Cortex of kidney (tissue), 1 donor: ENCODE data around the gene OTOR.

Experiments
- DNase-seq: peaks from one replicate; lab custom pipeline; 2025; lab: John Stamatoyannopoulos, UW

The OTOR gene, protein sequence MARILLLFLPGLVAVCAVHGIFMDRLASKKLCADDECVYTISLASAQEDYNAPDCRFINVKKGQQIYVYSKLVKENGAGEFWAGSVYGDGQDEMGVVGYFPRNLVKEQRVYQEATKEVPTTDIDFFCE

DNA sequence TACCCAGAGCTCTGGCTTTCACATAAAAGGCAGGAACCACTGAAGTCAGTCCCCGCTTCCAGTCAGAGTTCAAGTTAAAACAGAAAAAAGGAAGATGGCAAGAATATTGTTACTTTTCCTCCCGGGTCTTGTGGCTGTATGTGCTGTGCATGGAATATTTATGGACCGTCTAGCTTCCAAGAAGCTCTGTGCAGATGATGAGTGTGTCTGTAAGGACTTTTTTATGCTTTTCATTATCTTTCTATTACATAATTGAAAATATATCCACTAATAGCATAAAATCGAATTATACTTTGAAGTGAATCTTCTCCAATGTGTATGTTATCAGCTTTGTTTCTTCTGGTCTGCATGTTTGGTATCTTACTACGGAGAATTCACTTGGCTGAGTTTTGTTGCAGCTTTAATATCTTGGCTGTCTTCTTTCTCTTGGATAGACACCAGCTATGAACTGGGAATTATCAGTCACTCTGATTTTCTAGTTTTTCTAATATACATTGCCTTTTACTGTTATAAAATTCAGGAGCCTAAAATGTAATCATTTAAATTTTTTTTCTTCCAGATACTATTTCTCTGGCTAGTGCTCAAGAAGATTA is at the start of gene OTOR:
Gene OTOR (plus strand): TSS at position 51 of the 593 bp plus-strand sequence. CDS start 44 bp downstream, at position 95.
- no peak for DNase-seq

GRCh38 chr20:16699293-16699692 is 48.9 kb upstream of the OTOR start:
- no peak for DNase-seq

DNA sequence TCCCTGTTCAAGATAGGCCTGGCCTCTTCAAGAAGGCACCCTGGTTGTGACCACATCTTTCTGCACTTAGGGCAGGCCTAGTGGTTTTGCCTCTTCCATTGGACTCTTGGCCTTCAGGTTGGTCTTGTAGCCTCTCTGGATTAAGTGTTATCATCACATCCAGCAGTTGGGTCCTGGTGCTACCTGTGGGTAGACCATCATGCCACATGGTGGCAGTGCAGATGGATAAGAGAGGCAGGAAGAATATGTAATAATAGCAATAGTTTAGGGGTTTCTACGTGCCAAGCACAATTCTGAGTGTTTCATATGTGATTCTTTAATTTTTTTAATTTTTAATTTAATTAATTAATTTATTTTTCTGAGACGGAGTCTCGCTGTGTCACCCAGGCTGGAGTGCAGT is 46.9 kb upstream of the OTOR start:
- no peak for DNase-seq

DNA sequence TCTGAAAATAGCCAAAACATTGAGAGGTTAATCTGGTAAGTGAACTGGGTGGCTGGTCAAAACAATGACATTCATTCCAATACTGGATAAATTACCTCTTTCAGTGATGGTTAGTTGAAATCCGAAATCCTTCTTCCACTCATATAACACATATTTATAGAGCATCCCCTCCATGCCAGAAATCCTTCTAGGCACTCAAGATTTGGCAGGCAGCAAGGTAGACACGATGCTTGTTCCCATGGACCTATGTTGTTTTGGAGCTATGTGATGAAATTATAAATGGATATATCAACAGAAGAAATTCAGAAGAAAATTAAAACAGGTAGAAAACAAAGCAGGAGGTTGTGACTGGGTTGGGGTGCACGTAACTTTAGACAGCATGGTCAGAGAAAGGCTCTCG is 44.6 kb upstream of the OTOR start:
- DNase-seq = no peak

- no peak for DNase-seq
Observed at GRCh38 chr20:16707674-16708073, 40.5 kb upstream of the OTOR start.

DNA sequence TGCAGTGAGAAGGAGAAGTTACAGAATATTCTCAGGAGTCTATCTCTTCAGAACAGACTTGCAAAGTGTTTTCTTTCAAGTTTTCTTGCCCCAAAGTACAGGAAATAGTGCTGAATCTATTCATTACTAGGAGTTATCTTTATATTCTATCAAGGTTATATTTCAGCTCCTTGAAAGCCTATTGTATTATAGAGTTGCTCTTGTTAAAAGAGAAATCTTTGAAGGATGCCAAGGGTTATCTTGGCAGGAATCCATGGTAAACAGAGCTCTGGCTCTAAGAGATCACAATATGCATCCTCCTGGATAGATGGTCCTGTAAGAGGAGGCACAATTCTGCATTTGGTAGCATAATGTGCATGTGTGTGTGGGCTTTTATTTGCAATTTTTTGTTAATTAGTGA is 39.6 kb upstream of the OTOR start:
- DNase-seq = no peak

GRCh38 chr20:16709017-16709416 is 39.1 kb upstream of the OTOR start:
- no peak for DNase-seq

- no peak for DNase-seq
Observed at GRCh38 chr20:16710781-16711180, 37.4 kb upstream of the OTOR start.

DNA sequence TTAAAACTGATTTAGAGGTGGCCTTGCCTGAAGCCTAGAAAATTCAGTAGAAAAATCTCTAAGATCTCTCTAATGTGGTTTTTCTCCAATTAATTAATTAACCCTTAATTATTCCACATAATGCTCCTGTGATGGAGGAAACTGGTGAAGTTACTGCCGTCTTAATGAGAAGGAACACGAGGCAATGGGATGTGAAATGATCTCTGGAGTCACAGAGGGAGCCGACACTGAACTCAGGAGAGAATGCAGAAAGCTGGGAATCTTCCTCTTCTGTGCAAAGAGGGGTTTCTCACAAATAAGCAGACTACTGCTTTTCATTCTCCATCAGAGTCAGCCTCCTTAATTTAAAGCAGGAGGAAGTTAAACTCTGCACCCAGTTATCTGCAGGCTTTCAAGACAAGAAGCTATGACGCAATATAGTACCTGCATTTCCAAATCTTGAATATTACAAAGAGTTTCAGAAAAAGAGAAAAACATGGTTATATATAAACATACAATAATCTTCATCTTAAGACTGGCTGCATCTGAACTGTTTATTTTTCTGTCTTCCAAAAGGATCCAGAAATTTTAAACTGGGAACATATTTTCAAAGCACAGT is 36.4 kb upstream of the OTOR start:
- DNase-seq = no peak

- no peak for DNase-seq
Observed at GRCh38 chr20:16712511-16712947, 35.6 kb upstream of the OTOR start.

GRCh38 chr20:16713066-16713465 is 35.1 kb upstream of the OTOR start:
- DNase-seq = no peak

DNA sequence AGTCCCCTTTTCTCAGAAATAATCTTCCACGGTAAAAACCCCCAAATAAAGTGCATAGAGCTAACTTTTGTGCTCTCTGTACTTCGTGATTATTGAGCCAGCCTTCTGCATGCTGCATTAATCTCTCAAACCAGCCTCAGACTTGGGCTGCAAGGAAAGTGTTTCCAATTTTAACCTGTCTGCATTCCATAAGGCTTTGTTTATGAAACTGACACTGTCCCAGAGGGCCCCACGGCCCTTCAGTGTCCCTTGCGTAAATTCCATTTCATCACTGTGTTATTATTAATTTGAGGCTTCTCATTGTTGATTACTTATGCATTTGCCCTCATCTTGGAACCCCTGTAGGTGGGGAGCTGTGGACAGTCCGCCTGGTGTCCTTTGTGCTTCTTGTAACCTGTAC is 33.9 kb upstream of the OTOR start:
- DNase-seq = no peak

- no peak for DNase-seq
Observed at GRCh38 chr20:16714751-16715150, 33.4 kb upstream of the OTOR start.

GRCh38 chr20:16719421-16719820 is 28.7 kb upstream of the OTOR start:
- no peak for DNase-seq

DNA sequence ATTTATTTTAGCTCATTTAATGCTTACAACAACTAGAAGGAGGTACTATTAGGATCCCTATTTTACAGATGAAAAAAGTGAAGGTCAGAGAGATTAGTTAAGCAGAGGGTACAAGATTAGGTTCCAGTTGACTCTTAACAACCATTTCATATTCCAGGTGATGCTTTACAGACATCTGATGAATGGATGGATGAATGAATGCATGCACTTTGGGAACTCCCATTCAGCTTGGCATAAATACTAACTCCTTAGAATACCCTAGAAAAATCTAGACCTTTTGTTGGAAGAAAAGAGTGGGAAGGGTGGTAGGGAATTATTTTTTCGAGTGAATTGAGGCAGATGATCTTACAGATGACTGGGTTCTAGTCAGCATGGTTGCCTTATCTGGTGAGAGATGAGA is 19.1 kb upstream of the OTOR start:
- DNase-seq = no peak

DNA sequence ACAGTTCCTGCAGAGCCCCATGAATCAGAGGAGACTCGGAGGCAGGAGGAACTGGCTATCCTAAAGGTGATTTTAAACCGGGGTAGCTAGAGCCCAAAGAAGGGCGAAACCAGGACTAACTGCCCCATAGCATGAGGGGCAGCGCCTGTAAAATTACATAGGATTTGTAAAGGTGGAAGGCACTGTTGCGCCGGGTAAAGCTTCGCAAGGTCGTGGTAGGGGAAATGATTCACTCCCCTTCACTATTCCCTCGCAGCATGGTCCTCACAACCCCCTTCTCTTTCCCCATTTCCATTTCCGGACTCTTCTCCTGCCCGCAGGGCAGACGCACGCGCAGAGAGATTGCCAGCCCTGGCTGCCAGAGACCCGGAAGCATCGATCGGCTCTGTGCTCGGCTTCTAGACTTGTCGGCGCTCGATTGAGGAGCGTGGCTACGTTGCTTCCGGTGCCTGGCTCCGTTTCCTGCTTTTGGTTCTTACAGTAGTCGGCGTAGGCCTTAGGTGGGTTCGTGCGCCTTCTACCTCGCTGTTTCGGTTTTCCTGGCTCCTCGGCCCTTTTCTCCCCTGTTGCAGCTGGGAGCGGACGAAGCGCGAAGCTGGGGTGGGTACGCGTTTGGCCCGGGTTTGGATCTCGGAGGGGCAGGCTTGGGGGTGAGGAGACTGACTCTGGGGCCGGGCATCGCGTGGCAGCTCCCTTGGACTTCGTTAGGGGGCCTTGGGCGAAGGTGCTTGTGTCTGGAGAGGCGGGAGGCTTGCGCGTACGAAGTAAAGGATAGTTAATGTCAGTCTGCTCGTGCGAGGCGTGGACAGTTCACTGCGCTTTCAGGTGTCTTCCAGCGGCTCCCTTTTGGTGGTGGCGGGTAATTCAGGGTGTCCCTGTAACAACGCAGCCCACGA is 18.3 kb upstream of the OTOR start, which contains the start of gene SNRPB2:
Gene SNRPB2 (plus strand): TSS at position 462 of the 896 bp plus-strand sequence. CDS start 1,677 bp downstream, outside the sequence.
- DNase-seq = peak; percentile 41

GRCh38 chr20:16732506-16733152 is 15.5 kb upstream of the OTOR start:
- DNase-seq = no peak

- no peak for DNase-seq
Observed at GRCh38 chr20:16740365-16741072, 7.6 kb upstream of the OTOR start.

GRCh38 chr20:16744178-16744807 is 3.9 kb upstream of the OTOR start:
- no peak for DNase-seq

DNA sequence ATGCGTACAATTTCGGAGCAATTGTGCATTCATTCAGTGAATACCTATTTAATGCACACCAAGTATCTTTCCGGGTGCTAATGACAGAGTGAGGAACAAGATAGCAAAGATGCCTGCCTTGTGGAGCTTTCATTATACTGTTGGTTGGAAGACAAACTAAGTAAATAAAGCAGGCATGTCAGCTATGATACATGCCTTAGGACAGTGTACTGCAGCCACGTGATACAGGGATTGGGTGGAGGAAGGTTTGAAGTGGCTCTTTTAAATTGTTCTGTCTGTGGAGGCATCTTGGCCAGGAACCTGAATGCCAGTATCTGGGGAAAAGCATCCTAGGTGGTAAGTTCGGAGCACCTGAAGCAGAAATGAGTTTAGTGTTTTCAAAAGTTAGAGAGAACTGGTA is 3.0 kb upstream of the OTOR start:
- DNase-seq = no peak

DNA sequence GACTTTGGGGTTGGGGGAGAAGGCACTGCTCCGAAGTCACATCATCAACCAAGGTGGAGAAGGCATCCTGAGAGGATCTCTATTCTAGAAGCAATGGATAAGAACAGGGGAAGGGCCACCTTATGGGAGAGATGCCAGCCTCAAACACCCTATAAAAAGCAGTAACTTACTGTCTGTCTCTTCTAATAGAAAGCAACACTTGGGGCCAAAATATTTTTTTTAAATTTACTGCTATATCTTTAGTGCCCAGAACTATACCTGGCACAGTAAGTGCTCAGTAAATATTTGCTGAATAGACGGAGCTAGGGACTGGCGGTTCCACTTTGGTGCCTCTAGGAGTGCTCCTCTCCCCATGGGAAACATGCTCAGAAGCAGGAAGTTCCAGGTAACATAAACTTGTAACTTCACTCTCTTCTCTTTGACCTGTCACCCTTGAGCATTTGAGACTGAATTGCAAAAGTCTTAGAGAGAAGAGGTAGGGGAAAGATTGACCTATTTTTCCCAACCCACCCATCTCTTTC is 807 bp upstream of the OTOR start:
- DNase-seq = no peak
